NCI-H82 (cell line): ENCODE measurements around the gene NEAT1.

ENCODE experiments used
- DNase-seq: peaks from one replicate; lab custom pipeline; 2025; lab: John Stamatoyannopoulos, UW

The NEAT1 gene

DNA sequence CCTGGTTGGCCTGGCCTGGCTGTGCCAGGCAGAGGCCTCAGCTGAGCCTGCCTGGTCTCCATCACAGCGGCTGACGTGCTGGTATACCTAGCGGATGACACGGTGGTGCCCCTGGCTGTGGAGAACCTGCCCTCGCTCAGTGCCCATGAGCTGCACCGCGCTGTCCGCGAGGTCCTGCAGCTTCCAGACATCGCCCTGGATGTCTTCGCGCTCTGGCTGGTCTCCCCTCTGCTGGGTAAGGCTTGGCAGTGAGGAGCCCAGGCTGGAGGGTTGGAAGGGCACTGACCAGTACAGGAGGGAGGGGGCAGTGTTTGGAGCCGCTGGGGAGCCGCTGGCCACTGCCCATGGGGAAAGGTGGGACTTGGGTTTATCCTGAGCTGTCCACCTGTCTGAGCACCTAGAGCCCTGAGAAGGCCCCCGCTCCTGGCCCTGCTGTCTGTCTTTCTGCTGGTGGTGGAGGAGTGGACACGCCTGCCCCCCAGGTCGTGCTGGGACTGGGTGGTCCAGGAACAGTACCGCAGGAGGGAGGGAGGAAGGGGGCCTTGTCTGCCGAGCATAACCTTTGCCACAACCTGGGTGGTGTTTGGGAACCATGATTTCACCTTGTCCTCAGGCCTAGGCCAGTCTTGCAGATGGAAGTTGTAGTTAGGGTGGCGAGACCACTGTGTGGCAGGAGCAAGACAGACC is 33.2 kb upstream of the NEAT1 start:
- DNase-seq: no peak

DNA sequence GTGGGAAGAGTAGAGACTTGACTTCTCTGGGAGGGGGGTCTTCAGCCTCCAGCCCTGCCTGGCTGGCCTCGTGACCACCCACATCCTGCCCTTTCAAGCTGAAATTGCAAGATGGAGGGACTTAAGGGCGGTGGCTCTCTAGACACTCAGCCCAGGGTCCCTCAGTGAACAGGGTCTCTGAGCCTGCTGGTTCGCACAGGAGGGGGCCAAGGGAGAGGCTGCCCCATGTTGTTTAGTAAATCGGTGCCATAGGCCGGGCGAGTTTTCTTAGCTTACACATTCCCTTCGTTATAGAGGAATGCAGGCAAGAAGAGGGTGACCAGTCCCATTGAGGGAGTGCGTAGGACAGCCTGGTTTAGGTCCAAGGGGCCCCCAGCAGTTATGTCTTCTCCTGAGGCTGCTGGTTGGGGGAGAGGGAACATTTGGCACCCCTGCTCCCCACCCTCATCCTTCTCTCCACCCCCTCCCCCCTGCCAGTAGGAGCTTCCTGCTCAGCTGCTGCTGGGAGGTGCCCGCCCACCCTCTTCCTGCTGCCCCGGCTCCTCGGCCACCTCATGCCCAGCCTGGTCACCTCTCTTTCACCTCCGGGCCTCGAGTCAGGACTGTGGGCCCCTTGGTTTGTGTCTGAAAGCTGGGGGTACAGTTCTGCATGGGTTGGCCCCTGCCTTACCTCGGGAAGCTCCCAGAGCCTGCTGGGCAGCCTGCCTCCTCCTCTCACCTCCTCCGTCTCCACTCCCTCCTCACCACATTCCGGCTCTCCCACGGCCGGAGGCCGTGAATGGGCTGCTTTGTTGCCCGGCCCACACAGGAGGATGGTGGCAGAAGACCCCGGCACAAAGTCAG is 32.3 kb upstream of the NEAT1 start:
- no peak for DNase-seq

DNA sequence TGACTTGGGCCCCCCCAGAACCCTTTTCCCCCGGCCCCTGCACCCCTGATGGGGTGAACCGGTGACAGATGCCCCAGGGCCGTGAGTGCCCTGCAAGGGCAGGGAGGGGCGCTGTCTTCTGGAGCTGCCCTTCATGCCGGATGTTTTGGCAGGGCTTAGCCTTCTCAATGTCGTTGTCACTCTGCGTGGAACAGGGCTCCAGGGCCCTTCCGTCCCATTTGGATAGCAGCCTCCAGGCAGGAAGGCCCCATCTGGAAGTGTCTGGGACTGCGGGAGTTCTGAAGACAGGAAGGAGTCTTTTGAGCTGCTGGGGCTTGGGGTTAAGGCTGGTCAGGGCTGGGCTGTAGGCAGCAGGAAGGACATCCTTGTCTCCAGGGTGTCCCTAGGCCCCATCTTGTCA is 31.6 kb upstream of the NEAT1 start:
- no peak for DNase-seq

DNA sequence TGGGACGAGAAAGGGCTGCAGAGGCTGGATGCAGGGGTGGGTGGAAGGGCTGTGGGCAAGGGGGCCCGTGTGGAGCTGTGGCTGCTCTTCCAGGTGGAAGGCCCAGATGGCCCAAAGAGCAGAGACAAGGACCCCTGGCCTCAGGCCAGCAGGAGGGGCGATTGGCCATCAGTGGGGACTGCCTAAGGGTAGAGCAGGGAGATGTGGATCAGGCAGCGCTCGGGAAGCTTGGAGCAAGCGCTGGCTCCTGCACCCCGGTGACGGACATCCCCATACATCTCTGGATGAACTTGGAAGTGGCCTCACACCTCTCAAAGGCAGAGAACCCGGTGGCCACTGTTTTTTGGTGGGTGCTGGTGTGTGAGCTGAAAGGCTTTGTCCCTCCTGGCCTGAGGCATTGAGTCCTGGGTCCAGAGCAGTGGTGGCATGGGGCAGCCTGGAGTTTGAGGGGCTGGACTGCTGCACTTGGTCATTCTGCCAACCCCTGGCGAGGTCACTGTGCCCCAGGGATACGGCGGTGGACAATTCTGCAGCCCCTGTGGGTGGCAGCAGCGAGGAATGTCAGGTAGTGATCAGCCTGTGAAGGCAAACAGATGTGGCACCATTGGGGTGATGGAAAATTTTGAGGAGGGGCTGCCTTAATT is 30.3 kb upstream of the NEAT1 start:
- DNase-seq: no peak

DNA sequence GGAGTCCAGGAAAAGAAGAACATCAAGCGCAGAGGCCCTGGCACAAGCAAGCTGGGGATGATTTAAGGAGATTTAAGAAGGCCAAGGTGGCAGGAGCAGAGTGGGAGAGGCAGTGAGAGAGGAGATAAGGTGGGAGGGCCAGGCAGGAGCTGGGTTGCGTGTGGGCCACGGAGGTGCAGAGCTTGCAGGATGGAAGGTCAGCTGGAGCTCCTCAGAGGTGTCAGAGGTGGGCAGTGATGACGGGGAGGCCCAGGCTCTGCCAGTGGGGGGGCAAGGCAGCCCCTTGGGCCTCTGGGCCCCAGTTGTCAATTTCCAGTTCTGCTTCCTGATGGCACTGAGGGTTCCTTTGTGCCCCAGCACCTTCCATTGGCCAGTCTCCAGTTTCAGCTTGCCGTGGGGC is 29.7 kb upstream of the NEAT1 start:
- no peak for DNase-seq

DNA sequence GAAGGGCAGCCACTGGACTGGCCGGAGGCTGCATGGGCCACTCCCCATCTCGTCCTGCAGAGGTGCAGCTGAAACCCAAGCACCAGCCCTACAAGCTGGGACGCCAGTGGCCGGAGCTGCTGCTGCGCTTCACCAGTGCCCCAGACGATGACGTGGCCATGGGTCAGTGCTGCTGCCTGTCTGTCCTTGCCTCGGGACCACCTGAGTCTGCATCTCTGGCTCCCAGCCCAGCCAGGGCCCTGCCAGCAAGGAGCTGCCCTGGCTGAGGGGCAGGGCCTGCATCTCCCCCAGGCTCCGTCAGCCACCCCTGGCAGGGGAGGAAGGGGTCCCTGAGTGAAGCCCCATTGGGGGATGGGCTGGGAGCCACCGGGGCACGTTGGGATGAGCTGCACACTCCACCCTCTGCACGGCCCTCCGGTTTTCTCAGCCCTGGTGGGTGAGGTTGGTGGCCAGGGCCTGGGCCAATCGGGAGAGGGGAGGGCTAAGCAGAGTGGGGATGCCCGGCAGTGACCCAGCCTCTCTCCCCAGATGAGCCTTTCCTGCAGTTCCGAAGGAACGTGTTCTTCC is 29.0 kb upstream of the NEAT1 start:
- DNase-seq: no peak

DNA sequence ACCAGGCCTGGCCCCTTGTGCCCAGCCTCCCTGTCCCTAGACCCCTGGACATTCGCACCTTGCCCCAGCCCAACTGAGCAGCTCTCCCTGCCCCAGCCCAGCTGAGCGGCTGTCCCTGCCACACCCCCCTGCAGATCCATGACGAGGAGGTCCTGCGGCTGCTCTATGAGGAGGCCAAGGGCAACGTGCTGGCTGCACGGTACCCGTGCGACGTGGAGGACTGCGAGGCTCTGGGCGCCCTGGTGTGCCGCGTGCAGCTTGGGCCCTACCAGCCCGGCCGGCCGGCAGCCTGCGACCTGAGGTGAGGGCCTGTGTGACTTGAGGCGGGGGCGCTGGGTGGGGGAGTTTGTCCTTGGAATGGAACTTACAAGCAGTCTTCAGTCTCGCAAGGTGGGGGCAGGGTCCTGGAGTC is 28.5 kb upstream of the NEAT1 start:
- no peak for DNase-seq

DNA sequence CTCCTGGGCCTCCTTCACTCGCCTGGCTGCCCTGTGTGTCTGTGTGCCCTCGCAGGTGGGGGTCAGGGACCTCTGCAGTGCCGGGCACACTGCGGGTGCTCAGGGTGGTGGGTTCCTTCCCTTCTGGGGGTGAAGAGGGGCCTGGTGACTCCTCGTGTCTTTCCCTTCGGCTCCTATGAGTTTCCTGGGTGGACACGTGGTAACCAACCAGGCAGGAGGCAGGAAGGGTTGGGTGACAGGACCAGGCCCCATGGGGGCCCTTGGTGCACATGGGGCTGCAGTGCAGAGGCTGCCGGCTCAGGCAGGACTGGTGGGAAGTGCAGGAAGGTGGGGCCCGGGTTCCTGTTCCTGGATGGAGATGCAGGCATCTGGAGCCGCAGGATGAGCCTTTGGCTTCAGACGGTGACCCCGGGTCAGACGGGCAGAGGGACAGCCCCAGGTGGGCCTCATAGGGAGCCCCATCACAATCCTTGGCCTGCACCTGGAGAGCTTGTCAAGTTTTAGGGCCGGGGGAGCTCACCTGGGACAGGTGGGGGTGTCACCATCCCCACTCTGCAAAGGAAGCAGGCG is 26.6 kb upstream of the NEAT1 start:
- DNase-seq: no peak

DNA sequence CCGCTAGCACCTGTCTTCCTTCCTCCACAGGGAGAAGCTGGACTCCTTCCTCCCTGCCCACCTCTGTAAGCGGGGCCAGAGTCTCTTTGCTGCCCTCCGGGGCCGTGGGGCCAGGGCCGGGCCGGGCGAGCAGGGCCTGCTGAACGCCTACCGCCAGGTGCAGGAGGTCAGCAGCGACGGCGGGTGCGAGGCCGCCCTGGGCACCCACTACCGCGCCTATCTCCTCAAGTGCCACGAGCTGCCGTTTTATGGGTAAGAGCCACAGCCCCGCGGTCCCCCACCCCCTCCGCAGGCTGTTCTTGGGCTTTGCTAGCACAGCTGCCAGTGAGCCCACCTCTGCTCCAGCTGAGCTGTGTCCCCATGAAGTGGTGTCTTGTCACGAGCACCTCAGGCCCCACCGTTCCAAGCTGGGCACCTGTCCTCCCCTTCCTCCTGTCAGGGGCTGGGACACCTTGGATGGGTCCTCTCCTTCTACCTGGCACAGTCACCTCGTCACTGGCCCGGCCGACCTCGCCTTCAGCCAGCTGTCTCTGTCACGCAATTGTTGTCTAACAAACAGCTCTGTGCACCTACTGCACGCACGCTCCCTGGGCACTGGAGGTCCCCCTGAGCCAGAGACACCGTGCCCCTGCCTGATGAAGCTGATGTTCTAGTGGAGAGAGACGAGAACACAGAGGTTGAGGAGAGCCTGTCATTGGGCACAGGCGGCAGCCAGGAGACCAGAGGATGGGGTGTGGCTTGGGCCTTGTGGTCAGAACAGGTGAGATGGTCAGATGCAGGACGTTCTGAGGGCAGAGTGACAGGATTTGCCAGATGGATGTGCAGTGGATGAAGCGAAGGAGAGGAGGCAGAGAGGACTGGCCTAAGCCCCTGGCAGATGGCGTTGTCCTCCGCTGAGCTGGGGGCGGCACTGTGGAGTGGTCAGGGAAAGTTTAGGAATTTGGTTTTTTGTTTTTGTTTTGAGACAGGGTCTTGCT is 25.5 kb upstream of the NEAT1 start:
- no peak for DNase-seq

DNA sequence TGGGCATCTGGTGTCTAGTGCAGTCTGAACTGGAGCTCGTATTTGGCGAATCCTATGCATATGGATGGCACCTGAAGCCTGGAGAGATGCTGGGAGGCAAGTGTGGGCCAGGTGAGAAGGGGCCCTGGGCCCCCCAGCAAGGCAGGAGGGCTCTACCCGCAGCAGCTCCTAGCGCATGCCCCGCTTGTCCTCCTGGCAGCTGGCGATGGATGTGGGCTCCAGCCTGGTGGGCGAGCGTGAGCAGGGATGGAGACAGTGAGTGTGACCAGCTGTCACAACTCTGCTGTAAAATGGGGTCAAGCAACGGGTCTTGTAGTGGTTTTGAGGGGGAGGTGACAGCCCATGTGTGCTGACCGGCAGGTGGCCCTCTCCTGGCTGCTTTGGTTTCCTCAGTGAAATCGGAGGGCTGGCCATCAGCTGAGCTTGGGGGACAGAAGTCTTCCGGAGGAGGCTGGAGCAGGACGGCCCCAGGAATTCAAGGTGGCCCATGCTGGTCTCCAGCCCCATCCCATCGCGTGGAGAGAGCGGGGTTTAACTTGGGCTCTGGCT is 24.2 kb upstream of the NEAT1 start:
- DNase-seq: no peak

DNA sequence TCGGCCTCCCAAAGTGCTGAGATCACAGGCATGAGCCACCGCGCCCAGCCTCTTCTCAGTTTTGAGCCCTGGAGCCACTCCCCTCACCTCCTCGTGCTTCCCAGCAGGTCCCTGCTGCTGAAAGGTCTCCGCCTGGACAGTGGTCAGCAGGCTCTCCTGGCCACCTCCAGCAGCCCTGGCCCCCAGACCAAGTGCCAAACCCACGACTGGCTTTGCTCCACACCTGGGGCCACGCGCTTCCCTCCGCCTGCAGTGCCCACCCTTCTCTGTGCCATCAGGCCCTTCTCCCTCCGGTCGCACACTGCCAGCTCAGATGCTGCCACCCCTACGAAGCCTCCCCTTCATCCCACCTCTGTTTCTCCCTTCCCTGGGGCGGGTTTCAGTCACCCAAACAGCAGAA is 23.3 kb upstream of the NEAT1 start:
- DNase-seq: no peak

DNA sequence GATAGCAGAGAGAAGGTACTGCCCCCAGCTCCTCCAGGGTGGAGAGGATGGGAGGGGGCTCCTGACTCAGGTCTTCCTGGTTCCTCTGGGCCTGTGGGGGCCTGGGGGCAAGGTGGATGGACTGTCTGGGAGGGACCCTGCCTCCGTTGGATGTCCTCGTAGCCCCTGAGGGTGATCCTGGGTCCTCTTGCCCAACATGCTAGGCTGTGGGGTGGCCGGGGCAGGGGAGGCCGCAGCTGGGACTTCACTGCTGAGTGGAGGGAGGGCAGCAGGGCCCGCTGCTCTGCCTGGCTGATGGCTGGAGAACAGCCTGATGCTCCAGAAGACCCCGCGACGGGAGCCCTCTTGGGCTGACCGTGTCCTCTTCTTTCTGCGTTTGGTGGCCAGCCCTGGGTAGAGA is 22.8 kb upstream of the NEAT1 start:
- no peak for DNase-seq

DNA sequence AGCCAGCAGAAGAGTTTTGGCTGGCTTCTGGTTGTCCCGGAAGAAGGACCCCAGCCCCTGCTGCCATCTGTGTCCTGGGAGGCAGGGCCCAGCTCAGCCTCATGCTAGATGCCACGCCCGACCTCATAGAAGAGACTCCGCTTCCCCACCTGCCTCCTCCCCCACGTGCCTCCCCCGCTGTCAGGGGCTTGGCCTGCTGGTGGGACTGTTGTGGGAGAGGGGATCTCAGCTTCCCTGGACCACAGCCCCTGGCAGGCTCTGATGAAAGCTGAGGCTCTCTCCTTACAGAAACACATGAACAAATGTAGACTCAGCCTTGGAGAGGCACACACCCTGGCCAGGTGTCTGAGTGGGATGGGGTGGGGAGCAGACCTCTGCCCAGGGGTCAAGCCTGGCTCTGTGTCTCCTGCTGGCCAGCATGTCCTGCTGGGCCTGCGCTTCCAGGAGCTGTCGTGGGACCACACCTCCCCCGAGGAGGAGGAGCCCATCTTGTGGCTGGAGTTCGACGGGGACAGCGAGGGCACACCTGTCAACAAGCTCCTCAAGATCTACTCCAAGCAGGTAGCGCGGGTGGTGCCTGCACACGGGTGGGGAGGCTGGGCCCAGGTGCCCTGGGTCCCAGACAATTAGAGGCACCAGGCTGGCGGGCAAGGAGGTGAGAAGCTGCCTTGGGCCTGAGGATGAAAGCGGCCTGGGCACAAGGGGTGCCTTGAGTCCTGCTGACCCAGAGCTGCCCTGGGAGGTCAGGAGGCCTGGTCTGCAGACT is 22.1 kb upstream of the NEAT1 start:
- no peak for DNase-seq

DNA sequence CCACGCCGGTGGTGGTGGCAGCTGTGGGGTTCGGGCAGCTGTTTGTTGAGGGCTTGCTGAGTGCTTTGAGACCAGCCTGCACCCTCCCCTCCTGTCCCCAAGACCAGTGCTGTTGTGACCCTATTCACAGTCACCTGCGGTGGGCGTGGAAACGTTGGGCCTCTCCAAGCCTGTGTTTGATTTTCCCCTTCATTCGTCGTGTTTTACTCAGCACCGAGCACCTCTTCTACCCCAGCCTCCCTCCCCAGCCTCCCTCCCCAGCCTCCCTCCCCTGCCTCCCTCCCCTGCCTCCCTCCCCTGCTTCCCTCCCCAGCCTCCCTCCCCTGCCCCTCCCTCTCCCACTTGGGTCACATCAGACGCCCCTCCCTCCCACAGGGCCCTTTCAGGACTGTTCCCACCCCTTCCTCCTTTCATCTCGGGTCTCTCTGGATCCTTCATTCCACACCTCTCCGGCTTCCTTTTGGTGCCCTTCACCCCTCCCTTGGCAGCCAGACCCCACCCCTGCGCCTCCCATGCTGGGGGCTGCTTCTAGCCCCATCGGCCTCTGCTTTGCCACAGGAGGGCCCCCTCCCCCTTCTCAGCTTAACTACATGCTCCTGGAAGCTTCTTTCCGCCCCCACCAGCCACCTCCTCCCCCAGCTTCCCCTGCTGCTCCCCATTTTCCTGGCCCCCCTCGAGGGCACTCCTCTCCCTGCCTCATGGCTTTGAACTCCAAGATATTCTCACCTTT is 21.4 kb upstream of the NEAT1 start:
- no peak for DNase-seq

DNA sequence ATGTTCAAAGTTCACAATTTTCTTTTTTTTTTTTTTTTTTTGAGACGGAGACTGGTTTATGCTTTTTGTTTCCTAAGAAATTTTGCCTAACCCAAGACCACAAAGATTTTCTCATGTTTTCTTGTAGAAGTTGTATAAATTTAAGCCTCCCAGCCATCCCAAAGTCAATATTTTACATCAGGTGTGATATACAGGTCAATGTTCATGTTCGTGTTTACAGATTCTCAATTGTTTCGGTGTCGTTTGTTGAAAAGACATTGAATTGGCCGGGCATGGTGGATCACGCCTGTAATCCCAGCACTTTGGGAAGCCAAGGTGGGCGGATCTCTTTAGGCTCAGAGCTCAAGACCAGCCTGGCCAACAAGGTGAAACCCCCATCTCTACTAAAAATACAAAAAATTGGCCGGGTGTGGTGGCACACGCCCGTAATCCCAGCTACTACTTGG is 20.8 kb upstream of the NEAT1 start:
- DNase-seq: no peak

DNA sequence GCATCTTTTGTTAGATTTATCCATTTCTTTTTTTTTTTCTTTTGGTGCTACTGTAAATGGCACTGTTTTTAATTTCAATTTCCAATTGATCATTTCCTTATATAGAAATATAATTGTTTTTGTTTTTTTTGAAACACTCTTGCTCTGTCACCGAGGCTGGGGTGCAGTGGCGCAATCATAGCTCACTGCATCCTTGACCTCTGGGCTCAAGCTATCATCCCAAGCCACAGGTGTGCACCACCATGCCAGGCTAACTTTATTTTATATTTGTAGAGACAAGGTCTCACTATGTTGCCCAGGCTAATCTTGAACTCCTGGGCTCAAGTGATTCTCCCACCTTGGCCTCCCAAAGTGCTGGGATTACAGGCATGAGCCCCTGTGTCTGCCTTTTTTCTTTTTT is 19.8 kb upstream of the NEAT1 start:
- no peak for DNase-seq

DNA sequence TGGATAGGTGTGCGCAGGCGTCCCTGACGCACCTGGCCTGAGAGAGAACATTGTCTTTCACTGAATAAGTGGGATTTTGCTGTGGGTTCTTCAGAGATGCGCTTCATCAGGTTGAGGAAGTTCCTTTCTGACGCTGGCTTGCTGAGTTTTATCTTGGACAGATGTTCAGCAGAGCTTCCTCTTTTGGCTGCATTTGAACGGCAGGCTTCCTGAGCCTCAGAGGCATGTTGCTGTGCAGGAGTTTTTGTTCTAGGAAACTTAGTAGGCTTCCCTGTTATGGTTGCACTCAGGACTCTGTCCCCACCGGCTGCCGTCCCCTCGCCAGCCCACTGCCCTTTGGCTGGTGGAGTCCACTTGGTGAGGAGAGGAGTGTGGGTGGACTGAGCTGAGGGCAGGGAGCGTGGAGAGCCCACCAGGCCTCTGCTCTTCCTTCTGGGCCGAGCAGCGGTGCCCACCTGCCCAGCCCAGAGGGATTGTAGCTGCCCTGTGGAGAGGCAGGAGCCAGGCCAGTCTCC is 18.9 kb upstream of the NEAT1 start:
- DNase-seq: no peak

DNA sequence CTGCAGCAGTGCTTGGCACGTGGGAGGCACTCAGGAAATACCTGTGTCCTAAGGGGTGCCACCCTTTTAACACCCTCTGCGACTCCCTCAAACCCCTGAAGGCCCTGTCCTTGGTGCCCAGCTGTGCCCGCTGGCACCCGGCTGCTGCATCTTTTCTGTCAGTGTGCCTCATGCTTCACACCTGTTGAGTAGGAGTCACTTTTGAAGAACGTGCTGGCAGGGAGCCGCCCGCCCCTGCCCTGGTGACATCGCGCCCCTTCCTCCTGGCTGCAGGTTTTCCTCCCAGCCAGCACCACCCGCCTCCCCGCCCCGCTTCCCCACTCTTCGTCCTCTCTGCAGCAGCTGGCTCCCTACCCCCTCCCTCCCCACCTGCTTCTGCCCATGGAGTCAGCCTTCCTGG is 18.4 kb upstream of the NEAT1 start:
- no peak for DNase-seq

DNA sequence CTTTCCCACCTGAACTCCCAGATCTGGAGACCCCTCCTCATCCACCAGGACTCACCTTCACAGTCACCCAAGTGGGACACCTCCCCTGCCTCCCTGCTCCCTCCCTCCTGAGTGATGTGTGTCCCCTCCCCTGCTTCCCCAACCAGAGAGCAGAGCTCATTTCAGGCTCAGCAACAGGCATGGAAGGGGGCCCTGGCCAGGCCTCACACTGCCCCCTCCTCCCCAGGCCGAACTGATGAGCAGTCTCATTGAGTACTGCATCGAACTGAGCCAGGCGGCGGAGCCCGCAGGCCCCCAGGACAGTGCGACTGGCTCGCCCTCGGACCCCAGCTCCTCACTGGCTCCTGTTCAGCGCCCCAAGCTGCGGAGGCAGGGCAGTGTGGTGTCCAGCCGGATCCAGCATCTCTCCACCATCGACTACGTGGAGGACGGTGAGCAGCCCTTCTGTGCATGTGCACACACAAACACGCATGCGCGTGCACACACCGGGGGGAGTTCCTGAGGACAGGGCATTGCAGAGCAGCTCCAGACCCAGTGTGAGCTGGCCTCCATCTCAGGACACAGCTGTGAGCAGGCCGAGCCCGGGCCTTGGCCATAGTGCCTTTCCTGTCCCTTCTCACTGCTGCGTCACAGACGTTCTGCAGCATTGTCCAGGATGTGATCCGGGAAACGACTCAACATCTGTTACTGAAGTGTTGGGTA is 17.8 kb upstream of the NEAT1 start:
- no peak for DNase-seq
